HG03565 (cell line): ENCODE data around the gene HNRNPLL.
A peak's percentile ranks its signal among the peaks of the same experiment; 100 is the strongest.
"Not testable (repeated sequence)": the region's sequence is repeated elsewhere in the genome, so short reads cannot be mapped to it uniquely, and the experiment has no call there.

Source experiments
- ATAC-seq: cut with Tn5 transposase; IDR thresholded peaks from one replicate; pipeline ENCODE4 v1.9.1; 2021; ENCODE audit warnings: mild to moderate bottlenecking, moderate library complexity; ENCODE audit not compliant: unreplicated experiment

HNRNPLL gene

DNA sequence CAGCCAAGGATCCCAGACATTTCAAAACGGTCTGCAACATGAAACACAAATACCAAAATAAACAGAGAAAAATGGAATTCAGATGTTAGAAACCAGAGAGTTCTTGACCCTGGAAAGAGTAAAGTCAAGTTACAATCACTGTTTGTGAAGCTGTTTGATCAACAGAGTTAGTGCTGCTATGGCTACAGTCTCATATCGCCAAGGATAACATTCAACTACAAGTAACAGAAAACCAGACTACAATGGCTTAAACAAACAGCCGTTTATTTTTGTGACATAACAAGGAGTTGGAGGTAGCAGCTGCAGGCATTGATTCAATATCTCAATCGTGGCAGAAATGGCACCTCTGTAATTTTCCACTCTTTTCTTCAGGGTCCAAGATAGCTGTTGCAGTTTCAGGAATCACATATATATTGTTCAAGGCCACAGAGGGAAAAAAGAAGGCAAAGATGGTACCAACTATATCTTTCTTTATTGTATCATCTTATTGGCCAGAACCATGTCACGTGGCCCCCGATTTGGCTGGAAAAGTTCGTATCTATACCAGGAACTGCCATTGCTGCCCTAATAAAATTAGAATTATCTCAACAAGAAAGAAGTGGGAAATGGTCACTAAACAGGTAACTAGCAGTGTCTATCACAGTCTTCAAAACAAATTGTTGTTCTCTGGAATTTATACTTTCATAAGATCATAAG lies 17.7 kb upstream of the HNRNPLL start:
- no peak for ATAC-seq

DNA sequence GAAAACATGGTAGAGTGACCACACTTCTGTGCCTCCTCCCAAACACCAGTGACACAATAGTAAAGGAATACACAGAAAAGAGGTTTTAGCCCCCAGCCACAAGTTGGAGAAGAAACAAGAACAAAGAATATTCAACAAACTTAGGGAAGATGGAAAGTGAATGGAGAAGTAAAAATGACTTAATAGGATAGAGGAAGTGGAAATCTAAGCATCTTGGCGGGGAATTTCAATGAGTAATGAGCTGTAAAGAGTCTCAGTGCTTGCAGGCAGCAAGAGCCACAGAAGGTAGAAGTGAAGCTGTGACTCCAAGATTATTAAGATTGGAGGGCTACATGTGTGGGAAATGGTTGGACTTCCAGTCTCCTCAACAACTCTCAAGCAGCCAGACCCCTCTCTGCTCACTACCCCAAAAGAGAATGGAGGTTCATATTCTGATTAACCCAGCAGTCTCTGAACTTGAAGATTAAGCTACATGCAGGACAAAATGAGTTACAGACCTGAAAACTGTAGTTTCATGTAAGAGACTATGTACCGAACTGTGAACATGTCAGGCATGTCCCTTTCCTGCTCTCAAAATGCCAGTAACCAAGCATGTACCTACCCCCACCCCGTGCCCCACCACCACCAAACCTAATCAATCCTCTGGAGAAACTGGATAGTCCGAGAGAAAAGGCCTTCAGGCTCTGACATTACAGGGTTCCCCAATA lies 16.9 kb upstream of the HNRNPLL start:
- no peak for ATAC-seq

DNA sequence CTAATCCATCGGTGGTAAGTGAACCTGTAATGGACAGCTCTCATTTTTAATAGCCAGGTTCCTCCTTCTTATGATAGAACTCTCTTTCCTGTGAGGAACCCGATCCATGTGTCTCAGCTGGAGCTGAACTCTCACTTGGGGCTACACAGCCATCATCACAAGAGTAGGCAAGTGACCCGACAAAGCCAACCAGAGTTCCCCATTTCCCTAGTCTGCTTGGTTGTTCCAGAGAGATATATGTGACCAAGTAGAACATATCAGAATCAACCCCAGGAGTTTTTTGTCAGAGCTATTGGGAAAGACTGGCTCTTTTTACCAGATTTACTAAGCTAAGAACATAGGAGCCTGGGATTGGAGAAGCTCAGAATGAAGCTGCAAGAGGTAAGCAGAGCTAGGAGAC lies 14.6 kb upstream of the HNRNPLL start:
- no peak for ATAC-seq

DNA sequence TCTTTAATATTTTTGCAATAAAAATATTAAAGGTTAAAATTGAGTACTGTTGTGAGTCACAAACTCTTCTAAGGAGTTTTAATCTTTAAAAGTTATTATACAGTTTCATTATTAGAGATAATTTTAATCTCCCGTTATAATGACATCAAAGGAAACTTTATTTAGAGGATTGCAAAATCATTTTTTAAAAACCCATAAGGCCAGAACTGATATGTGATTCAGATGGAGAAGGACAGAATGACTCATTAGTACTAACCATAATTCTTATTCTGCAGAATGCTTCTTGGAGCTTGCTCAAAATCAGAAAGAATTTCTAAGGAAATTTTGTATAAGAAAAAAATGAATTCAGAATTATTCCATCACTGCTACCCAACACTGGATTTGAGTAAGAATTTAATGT lies 12.5 kb upstream of the HNRNPLL start:
- ATAC-seq, result no peak

DNA sequence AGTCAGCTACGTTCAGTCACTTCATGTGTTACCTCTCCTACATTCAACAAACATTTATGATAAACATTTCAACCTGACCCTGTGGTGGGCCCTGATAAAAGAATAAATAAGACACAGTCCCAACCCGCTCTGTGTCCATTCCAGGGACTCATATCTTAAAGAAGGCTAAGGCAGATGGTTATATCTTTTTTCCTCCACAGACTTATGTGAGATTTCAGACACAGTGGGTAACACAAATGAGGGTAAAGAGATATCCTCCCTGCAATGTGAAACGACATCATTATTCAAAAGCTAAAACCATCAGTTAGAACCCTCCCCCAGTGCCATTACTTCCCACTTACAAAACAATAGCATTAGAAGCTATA lies 11.1 kb upstream of the HNRNPLL start:
- ATAC-seq, result no peak

DNA sequence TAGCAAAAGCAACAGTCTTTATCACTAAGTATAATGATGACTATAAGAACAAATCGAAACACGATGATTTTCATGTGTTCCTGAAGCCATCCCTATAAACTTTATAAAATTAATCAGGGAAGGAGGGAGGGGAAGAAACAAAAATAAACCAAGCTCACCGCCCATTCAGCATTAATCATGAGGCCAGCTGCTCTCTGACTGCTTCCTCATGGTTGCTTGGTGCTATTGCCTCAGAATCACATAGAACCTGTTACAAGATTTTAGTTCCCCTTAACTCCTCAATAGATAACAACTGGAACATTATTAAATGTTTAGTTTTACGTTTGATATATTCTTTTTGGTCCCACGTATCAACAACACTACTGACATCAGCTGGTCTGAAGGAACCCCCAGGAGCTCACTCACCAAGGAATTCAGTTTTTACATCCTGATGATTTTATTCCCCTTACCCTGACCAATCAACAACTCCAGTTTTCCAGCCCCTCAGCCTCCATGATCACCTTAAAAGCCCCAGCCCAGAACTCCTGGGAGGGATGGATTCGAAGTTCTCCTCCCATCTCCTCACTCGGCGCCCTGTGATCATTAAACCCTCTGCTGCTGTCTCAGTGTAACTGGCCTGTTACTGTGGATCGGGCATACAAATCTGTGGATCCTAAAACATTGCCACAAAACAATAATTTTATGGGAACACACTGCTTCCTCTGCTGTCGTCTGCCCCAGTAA lies 10.6 kb upstream of the HNRNPLL start:
- no peak for ATAC-seq

DNA sequence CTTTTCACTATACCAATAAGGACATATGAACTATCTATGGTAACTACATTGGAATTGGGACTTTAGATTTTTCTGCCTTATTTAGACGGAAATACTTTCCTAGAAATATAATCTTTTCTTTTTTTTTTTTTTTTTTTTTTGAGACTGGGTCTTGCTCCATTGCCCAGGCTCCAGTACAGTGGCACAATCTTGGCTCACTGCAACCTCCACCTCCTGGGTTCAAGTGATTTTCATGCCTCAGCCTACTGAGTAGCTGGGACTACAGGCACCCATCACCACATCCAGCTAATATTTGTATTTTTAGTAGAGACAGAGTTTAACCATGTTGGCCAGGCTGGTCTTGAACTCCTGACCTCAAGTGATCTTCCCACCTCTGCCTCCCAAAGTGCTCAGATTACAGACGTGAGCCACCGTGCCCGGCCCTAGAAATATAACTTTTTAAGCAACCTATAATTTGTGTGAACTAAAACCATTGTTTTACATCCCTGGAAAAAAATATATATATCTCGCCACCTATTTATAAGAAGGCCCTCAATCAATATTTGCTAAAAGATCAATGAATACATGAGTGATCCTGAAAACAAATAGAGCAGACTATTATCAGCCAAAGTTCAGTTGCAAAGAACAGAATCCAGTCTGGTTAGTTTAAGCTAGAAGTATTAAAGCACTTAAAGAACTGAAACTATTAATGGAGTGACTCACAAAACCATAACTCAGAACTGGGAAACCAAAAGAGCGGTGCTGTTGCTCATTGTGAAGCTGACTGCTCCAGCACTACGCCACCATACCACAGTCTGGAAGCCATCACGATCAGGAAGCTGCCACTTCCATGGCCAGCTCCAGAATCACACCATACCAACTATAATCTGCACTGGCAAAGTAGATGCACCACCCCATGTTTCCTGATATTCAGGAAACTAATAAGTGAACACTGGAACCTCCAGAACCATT lies 8.4 kb upstream of the HNRNPLL start:
- ATAC-seq, result peak; percentile 63

DNA sequence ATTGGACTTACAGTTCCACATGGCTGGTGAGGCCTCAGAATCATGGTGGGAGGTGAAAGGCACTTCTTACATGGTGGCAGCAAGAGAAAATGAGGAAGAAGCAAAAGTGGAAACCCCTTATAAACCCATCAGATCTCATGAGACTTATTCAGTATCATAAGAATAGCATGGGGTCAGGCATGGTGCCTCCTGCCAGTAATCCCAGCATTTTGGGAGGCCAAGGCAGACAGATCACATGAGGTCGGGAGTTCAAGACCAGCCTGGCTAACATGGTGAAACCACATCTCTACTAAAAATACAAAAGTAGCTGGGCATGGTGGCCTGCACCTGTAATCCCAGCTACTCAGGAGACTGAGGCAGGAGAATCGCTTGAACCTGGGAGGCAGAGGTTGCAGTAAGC lies 6.5 kb upstream of the HNRNPLL start:
- ATAC-seq, result not testable (repeated sequence)

DNA sequence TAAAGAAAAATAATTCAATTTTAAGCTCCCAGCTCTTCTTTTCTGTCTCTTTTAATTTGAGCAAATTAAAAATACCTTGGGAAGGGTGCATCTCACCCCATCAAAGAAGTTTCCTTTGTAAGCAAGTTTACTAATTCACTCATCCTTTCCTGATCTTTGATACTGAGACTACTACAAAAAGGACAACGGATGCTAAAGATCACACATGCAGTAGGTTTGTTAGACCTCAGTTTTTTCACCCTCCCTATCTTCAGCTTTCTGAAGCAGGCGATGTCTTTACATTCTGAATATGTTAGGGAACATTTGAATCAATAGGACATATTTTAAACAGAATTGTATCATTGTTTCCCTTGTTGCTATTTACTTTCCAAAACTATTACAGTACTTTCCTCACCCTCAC lies 6.0 kb upstream of the HNRNPLL start:
- no peak for ATAC-seq

DNA sequence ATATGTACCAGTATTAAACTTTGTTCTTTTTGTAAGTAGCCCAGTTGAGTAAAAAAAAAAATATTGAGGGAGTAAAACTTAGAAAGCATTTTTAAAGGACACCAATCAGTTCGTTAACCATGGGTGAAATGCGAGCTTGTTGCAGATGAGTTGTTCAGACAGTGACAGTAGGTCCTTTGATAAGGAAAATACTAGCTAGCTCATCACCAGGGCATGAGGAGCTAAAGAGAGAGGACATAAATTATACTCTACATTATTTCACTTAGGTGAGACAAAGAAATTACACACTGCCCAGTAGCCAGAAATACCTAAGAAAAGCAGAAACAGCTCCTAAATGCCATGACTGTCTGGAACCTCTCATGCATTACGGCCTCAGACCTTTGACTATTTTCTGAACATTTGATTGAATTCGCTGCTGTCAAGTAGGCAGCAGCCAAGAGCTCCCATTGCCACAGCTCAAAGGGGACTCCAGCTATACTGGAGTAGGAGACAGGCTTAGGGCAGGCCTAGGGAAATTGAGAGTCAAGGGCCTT lies 2.6 kb upstream of the HNRNPLL start:
- no peak for ATAC-seq

DNA sequence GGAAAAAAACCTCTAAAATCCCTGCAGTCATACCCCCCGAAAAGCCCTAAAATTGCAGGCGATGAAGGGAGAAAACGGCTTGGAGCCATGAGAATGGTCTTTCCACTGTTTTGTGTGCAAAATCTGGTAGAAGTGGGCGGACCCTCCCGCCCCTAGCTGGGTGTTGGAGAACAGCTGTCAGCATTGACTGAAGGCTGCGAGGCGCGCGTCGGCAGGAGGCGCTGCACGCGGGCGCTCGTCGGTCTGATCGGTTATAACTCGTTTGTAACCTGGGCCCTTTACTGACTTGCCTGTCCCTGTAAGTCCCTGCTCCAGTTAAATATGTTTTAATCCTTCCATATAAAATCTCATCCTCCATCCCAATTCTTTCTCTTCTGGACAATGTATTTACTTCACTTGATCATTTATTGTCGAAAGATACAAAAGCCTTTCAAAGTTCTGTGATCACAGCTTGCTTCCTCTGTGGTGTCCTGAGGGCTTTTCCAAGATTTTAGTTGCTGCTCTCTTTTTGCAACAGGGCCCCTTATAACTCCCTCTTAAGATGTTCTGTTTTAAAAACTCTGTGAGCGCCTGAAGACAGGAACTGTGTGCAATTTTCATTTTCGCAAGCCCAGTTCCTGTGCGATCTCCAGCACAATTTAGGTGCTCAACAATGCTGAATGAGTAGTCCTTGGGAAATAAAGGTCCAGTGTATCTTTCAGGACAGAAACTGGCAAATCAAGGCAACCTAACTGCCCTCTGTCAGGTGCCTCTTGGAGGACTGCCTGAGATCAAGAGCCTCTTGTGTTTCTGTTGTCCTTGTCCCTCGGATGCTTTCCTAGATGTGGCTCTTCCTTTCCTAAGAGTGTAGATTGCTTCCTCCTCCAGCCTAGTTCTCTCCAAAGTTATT lies 918 bp upstream of the HNRNPLL start:
- ATAC-seq, result peak; percentile 34

DNA sequence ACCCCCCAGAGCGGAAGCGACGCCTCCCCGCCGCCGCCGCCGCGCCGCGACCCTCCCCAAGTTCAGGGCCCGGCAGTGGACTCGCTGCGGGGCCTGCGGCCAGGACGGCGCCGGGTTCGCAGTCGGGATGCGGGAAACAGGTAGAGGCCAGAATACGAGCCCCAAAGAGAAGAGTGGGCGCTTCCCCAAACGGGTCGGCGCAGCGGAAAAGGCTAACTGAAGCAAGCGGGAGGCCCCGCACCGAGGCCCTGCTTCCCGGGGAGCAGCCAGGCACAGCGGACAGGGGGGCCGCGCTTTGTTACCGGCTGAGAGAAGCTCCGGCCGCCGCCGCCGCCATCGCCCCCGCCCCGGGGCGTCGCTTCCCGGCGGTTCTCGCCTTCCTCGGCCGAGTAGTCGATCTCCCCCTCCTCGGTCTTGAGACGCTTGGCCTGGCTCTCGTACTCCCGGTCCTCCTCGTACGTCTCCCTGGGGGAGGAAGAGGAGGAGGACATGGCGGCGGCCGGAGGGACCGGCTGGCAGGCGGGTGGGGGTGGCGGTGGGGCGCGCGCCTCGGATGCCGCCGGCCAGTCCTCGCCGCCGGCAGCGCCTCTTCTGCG lies 494 bp downstream of the HNRNPLL start:
- ATAC-seq, result no peak

DNA sequence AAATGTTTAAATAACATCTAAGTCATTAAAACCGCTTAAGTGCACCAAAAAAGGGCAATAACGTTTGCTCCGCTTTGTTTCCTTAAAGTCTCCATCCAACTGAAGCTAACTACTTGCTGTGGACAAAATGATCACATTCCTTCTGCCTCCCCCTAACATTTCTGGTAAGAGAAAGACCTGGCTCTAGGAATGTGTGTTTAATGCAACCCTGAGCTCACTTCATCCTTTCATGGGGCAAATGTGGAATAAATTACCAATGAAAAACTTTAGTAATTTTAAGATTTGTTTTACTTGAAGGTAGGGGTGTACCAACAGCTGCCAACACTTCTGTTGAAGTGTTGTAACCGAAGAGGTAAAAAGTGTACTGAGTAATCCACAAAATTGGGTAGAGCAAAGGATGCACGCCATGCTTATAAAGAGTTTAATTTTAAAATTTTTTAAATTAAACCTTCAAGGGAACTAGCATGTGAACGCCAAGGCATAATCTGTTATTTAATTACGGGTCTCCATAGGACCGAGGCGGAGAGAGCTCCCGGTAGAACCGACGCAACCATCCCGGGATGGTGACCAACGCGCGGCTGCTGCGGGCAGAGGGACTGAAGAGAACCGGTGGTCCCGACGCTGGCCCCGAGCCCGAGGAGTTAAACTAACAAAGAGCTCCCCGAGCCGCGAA lies 1.1 kb downstream of the HNRNPLL start:
- no peak for ATAC-seq

DNA sequence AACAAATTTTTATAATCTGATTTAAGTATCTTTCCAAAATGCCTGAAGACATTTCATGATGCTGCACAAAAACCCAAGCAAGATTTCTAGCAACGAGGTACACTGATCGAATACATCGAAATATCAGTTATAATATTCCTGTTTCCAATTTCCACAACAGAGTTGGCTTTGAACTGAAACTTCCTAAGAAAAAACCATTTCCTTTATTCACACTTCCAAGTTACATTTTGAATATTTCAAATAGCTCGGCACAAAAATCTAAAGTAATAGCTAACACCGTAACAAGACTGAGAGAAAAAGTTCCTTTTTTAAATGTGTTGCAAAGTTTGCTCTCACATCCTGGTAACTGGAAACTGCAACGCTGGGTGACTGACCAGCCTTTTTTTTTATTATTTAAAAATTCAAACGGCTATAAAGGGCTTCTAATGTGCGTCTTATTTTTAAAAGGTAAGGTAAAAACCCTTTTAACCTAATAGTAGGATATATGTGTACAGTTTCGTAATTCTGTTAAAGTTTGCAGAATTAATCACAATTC lies 1.7 kb downstream of the HNRNPLL start:
- ATAC-seq, result no peak

DNA sequence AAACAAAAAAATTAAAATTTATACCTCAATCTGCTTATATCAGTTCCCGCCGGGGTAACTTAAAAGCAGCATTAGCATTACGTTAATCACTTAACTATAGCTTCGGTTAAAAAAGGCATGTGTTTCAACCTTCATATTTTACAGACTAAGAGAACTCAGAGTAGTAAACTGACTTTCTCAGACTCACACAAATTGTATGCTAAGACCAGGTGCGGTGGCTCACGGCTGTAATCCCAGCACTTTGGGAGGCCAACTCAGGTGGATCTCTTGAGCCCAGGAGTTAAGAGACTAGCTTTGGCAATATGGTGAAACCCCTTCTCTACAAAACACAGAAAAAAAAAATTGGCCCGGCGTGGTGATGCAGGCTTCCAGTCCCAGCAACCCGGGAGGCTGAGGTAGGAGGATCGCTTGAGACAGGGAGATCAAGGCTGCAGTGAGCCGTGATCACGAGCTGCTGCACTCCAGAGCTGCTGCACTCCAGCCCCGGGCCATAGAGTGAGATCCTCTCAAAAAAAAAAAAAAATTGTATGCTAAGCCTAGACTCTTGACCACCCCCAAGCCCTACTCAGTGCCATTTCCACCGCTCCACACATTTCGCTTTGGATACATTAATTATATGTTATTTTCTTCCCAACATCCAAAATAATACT lies 2.4 kb downstream of the HNRNPLL start:
- ATAC-seq, result no peak

DNA sequence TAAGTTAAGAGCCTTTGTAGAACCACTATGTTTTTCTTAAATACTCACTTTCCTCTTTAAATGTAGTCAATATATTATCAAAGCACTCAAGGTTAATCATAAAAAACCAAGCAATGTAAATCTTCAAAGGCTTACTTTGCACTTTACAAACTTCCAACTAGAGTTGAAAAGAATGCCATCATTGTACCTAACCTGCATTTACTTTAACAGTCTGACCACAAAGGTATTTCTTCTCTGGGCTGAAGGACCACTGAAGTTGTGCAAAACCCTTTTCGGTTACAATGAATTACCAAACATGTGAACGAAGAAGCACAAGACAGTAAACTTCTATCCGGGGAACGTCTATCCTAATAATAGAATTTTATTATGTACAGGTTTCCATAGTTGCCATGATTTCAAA lies 3.0 kb downstream of the HNRNPLL start:
- ATAC-seq, result no peak

DNA sequence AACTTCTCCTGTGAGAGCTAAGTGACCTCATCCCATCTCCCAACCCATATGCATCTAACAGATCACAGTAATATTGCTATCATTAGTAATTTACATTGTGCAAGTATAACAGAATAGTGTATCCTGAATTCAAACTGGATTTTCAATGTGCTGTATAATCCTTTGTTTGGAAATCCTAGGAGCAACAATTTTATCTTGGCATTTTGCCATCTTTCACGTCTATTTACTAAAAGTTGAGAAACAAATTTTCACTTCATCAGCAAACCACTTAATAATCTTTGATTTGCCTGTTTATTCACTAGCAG lies 3.8 kb downstream of the HNRNPLL start:
- no peak for ATAC-seq
